Astrocyte (in vitro differentiated cells and primary cell): ENCODE results near the gene CHL1.

Experiments
- CTCF ChIP-seq: IDR thresholded peaks from 2 replicates; pipeline ENCODE4 v1.5.1; 2011; ENCODE audit warnings: low read depth, mild to moderate bottlenecking, inconsistent platforms, low read length, moderate library complexity; ENCODE audit not compliant: insufficient read depth
- EZH2 ChIP-seq: IDR thresholded peaks from 2 replicates; pipeline ENCODE4 v1.6.1; 2012; ENCODE audit warnings: mild to moderate bottlenecking, low read length, inconsistent platforms; ENCODE audit not compliant: insufficient read depth

DNA sequence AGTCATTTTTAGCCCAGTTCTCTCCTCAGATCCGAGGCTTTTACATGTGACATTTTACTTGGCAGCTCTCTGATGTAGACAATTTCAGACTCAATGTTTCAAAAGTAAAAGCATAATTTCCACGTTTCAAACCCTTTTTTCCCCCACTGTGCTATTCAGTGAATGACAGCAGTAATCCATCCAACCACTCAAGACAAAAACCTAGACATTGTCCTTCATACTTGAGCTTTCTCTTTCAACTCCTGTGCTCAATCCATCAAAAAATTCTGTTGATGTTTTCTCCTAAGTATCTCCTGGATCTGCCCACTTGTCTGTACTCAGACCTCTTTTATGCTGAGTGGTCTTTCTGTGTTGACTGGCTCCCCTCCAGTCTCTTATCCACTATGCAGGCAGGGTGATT is 214.7 kb downstream of the CHL1 start:
- TF ChIP-seq CTCF (no peak), EZH2 (no peak)
